Raji (cell line): ENCODE results near the gene CARMIL1.

Experiments used
- POLR2A ChIP-seq: IDR thresholded peaks from 2 replicates; pipeline ENCODE4 v1.6.1; 2011; ENCODE audit warnings: low read depth, low read length, control low read depth; ENCODE audit not compliant: insufficient read depth

Gene CARMIL1

GRCh38 chr6:25447570-25447929 lies 168.4 kb downstream of the CARMIL1 start:
- TF ChIP-seq POLR2A, result no peak

- no peak for TF ChIP-seq POLR2A
Observed at GRCh38 chr6:25448965-25449538, 169.9 kb downstream of the CARMIL1 start.

- no peak for TF ChIP-seq POLR2A
Observed at GRCh38 chr6:25449774-25450173, 170.6 kb downstream of the CARMIL1 start.

- TF ChIP-seq POLR2A, result no peak
Observed at GRCh38 chr6:25450469-25451198, 171.5 kb downstream of the CARMIL1 start.

- no peak for TF ChIP-seq POLR2A
Observed at GRCh38 chr6:25452031-25452430, 172.9 kb downstream of the CARMIL1 start.

- TF ChIP-seq POLR2A, result no peak
Observed at GRCh38 chr6:25453288-25453687, 174.1 kb downstream of the CARMIL1 start.

- TF ChIP-seq POLR2A, result no peak
Observed at GRCh38 chr6:25454136-25454535, 175.0 kb downstream of the CARMIL1 start.

GRCh38 chr6:25456249-25457040 lies 177.3 kb downstream of the CARMIL1 start:
- TF ChIP-seq POLR2A, result no peak

- no peak for TF ChIP-seq POLR2A
Observed at GRCh38 chr6:25457516-25457915, 178.3 kb downstream of the CARMIL1 start.

GRCh38 chr6:25458485-25458884 lies 179.3 kb downstream of the CARMIL1 start:
- TF ChIP-seq POLR2A, result no peak

- no peak for TF ChIP-seq POLR2A
Observed at GRCh38 chr6:25462235-25462897, 183.2 kb downstream of the CARMIL1 start.

GRCh38 chr6:25463441-25463840 lies 184.3 kb downstream of the CARMIL1 start:
- TF ChIP-seq POLR2A, result no peak

GRCh38 chr6:25464225-25464624 lies 185.1 kb downstream of the CARMIL1 start:
- no peak for TF ChIP-seq POLR2A

GRCh38 chr6:25465941-25466340 lies 186.8 kb downstream of the CARMIL1 start:
- no peak for TF ChIP-seq POLR2A

- no peak for TF ChIP-seq POLR2A
Observed at GRCh38 chr6:25468881-25469280, 189.7 kb downstream of the CARMIL1 start.

GRCh38 chr6:25469797-25470388 lies 190.7 kb downstream of the CARMIL1 start:
- TF ChIP-seq POLR2A, result no peak

- no peak for TF ChIP-seq POLR2A
Observed at GRCh38 chr6:25472306-25472705, 193.1 kb downstream of the CARMIL1 start.
